Measurements from ENCODE around the gene FAXC.

FAXC gene

GRCh38 chr6:99318566-99318965 lies 30.9 kb downstream of the FAXC start:
- H3K36me3 Mint-ChIP-seq (ENCODE audit: low read depth) = no peaks in the 10 kb centered on the region
- H3K4me1 Mint-ChIP-seq (ENCODE audit: low read depth) = no peaks in the 10 kb centered on the region
- no peak overlapping the region for H3K4me3 Mint-ChIP-seq
- no peak overlapping the region for H3K27ac Mint-ChIP-seq
- no peaks in the 10 kb centered on the region for H3K9me3 Mint-ChIP-seq
- H3K27me3 Mint-ChIP-seq (ENCODE audit: low read depth) = peaks cover 3% of the 10 kb centered on the region

- Mint-ChIP-seq H3K9me3 (no peaks in the 10 kb centered on the region), H3K36me3 (ENCODE audit: low read depth) (no peaks in the 10 kb centered on the region), H3K27ac (no peak overlapping the region), H3K27me3 (ENCODE audit: low read depth) (peaks cover 6% of the 10 kb centered on the region), H3K4me1 (ENCODE audit: low read depth) (no peaks in the 10 kb centered on the region), H3K4me3 (no peak overlapping the region)
These were observed 37.1 kb downstream of the FAXC start for GRCh38 chr6:99312354-99312753.

DNA sequence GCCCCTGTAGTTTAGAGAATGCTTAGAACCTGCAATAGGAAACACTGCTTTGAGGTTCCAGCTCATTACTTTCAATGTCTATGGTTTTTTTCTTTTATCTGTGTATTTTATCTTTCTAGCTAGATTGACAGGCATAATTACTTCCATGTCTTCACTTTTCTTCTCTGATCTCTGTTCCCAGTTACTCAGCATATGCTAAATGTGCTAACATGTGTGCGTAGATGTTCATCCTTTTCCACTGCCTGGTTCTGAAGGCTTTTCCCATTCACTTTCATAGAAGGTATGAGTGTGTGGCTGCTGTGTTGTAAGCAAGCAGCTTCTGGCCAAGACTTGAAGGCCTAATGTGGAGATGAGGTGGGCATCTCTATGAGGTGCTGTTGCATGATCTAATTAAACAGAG lies 38.9 kb downstream of the FAXC start:
- Mint-ChIP-seq H3K4me1 (ENCODE audit: low read depth) (no peaks in the 10 kb centered on the region), H3K27ac (no peak overlapping the region), H3K27me3 (ENCODE audit: low read depth) (peaks cover 13% of the 10 kb centered on the region), H3K4me3 (no peak overlapping the region), H3K36me3 (ENCODE audit: low read depth) (no peaks in the 10 kb centered on the region), H3K9me3 (no peaks in the 10 kb centered on the region)

- no peaks in the 10 kb centered on the region for H3K36me3 Mint-ChIP-seq (ENCODE audit: low read depth)
- no peak overlapping the region for H3K27ac Mint-ChIP-seq
- no peaks in the 10 kb centered on the region for H3K9me3 Mint-ChIP-seq
- H3K27me3 Mint-ChIP-seq (ENCODE audit: low read depth) = peaks cover 13% of the 10 kb centered on the region
- no peaks in the 10 kb centered on the region for H3K4me1 Mint-ChIP-seq (ENCODE audit: low read depth)
- no peak overlapping the region for H3K4me3 Mint-ChIP-seq
These were observed 39.9 kb downstream of the FAXC start for GRCh38 chr6:99309557-99309956.

GRCh38 chr6:99308788-99309187 lies 40.7 kb downstream of the FAXC start:
- Mint-ChIP-seq H3K27ac (no peak overlapping the region), H3K9me3 (no peaks in the 10 kb centered on the region), H3K4me3 (no peak overlapping the region), H3K36me3 (ENCODE audit: low read depth) (no peaks in the 10 kb centered on the region), H3K4me1 (ENCODE audit: low read depth) (no peaks in the 10 kb centered on the region), H3K27me3 (ENCODE audit: low read depth) (peaks cover 13% of the 10 kb centered on the region)

GRCh38 chr6:99307295-99307907 lies 42.1 kb downstream of the FAXC start:
- H3K27ac Mint-ChIP-seq = no peak overlapping the region
- peaks cover 13% of the 10 kb centered on the region for H3K27me3 Mint-ChIP-seq (ENCODE audit: low read depth)
- H3K4me1 Mint-ChIP-seq (ENCODE audit: low read depth) = no peaks in the 10 kb centered on the region
- H3K36me3 Mint-ChIP-seq (ENCODE audit: low read depth) = no peaks in the 10 kb centered on the region
- H3K4me3 Mint-ChIP-seq = no peak overlapping the region
- no peaks in the 10 kb centered on the region for H3K9me3 Mint-ChIP-seq

GRCh38 chr6:99306341-99306740 lies 43.1 kb downstream of the FAXC start:
- no peaks in the 10 kb centered on the region for H3K36me3 Mint-ChIP-seq (ENCODE audit: low read depth)
- H3K27me3 Mint-ChIP-seq (ENCODE audit: low read depth) = peaks cover 7% of the 10 kb centered on the region
- no peaks in the 10 kb centered on the region for H3K4me1 Mint-ChIP-seq (ENCODE audit: low read depth)
- no peaks in the 10 kb centered on the region for H3K9me3 Mint-ChIP-seq
- H3K27ac Mint-ChIP-seq = no peak overlapping the region
- H3K4me3 Mint-ChIP-seq = no peak overlapping the region

- Mint-ChIP-seq H3K27ac (no peak overlapping the region), H3K4me3 (no peak overlapping the region), H3K36me3 (ENCODE audit: low read depth) (no peaks in the 10 kb centered on the region), H3K27me3 (ENCODE audit: low read depth) (peaks cover 16% of the 10 kb centered on the region), H3K9me3 (no peaks in the 10 kb centered on the region), H3K4me1 (ENCODE audit: low read depth) (no peaks in the 10 kb centered on the region)
These were observed 44.4 kb downstream of the FAXC start for GRCh38 chr6:99305021-99305554.

GRCh38 chr6:99297415-99297814 lies 52.1 kb downstream of the FAXC start:
- no peaks in the 10 kb centered on the region for H3K4me1 Mint-ChIP-seq (ENCODE audit: low read depth)
- H3K27me3 Mint-ChIP-seq (ENCODE audit: low read depth) = peaks cover 27% of the 10 kb centered on the region
- no peaks in the 10 kb centered on the region for H3K36me3 Mint-ChIP-seq (ENCODE audit: low read depth)
- H3K4me3 Mint-ChIP-seq = no peak overlapping the region
- no peaks in the 10 kb centered on the region for H3K9me3 Mint-ChIP-seq
- H3K27ac Mint-ChIP-seq = no peak overlapping the region

GRCh38 chr6:99297006-99297405 lies 52.5 kb downstream of the FAXC start:
- H3K27ac Mint-ChIP-seq = no peak overlapping the region

GRCh38 chr6:99296261-99296660 lies 53.2 kb downstream of the FAXC start:
- H3K27ac Mint-ChIP-seq = no peak overlapping the region
- no peaks in the 10 kb centered on the region for H3K4me1 Mint-ChIP-seq (ENCODE audit: low read depth)
- H3K36me3 Mint-ChIP-seq (ENCODE audit: low read depth) = no peaks in the 10 kb centered on the region
- H3K27me3 Mint-ChIP-seq (ENCODE audit: low read depth) = peaks cover 27% of the 10 kb centered on the region
- H3K4me3 Mint-ChIP-seq = no peak overlapping the region
- H3K9me3 Mint-ChIP-seq = no peaks in the 10 kb centered on the region

More at GRCh38 chr6:99297006-99297405, 52.5 kb downstream of the FAXC start:
- Mint-ChIP-seq H3K4me3 (no peak overlapping the region), H3K9me3 (no peaks in the 10 kb centered on the region), H3K36me3 (ENCODE audit: low read depth) (no peaks in the 10 kb centered on the region), H3K27me3 (ENCODE audit: low read depth) (peaks cover 27% of the 10 kb centered on the region), H3K4me1 (ENCODE audit: low read depth) (no peaks in the 10 kb centered on the region)

DNA sequence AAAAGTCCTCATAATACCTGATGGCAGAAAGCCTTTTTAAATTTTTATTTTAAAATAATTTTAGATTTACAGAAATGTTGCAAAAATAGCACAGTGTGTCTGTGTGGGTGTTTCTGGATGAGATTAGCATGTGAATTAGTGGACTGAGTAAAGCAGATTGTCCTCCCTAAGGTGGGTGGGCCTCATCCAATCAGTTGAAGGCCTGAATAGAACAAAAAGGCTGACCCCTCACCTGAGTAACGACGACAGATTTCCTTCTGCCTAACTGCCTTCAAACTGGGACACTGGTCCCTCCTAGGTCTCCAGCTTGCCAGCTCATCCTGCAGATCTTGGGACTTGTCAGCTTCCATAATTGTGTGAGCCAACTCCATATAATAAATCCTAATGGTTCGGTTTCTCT lies 54.2 kb downstream of the FAXC start:
- H3K4me1 Mint-ChIP-seq (ENCODE audit: low read depth) = no peaks in the 10 kb centered on the region
- H3K4me3 Mint-ChIP-seq = no peak overlapping the region
- H3K27me3 Mint-ChIP-seq (ENCODE audit: low read depth) = peaks cover 20% of the 10 kb centered on the region
- H3K36me3 Mint-ChIP-seq (ENCODE audit: low read depth) = no peaks in the 10 kb centered on the region
- no peak overlapping the region for H3K27ac Mint-ChIP-seq
- H3K9me3 Mint-ChIP-seq = no peaks in the 10 kb centered on the region

GRCh38 chr6:99294786-99295185 lies 54.7 kb downstream of the FAXC start:
- Mint-ChIP-seq H3K4me3 (no peak overlapping the region), H3K9me3 (no peaks in the 10 kb centered on the region), H3K27me3 (ENCODE audit: low read depth) (peaks cover 15% of the 10 kb centered on the region), H3K27ac (no peak overlapping the region), H3K4me1 (ENCODE audit: low read depth) (no peaks in the 10 kb centered on the region), H3K36me3 (ENCODE audit: low read depth) (no peaks in the 10 kb centered on the region)

DNA sequence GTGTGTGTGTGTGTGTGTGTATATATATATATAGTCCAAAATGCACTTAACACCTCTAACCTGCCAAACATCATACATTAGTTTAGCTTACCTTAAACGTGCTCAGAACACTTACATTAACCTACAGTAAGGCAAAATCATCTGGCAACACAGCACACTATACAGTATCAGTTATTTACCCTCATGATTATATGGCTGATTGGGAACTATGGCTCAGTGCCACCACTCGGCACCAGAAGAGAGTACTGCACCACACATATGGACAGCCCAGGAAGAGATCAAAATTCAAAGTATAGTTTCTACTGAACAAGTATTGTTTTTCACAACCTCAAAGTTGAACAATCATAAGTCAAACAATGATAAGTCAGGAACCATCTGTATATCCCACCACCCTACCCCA lies 59.8 kb downstream of the FAXC start:
- H3K36me3 Mint-ChIP-seq (ENCODE audit: low read depth) = no peaks in the 10 kb centered on the region
- no peak overlapping the region for H3K4me3 Mint-ChIP-seq
- no peak overlapping the region for H3K27ac Mint-ChIP-seq
- no peaks in the 10 kb centered on the region for H3K4me1 Mint-ChIP-seq (ENCODE audit: low read depth)
- peaks cover 8% of the 10 kb centered on the region for H3K27me3 Mint-ChIP-seq (ENCODE audit: low read depth)
- H3K9me3 Mint-ChIP-seq = no peaks in the 10 kb centered on the region

GRCh38 chr6:99288668-99289067 lies 60.8 kb downstream of the FAXC start:
- Mint-ChIP-seq H3K4me3 (no peak overlapping the region), H3K27ac (no peak overlapping the region), H3K27me3 (ENCODE audit: low read depth) (peaks cover 11% of the 10 kb centered on the region), H3K36me3 (ENCODE audit: low read depth) (no peaks in the 10 kb centered on the region), H3K9me3 (no peaks in the 10 kb centered on the region), H3K4me1 (ENCODE audit: low read depth) (no peaks in the 10 kb centered on the region)

GRCh38 chr6:99287523-99287922 lies 62.0 kb downstream of the FAXC start:
- no peak overlapping the region for H3K27ac Mint-ChIP-seq
- H3K36me3 Mint-ChIP-seq (ENCODE audit: low read depth) = no peaks in the 10 kb centered on the region
- H3K27me3 Mint-ChIP-seq (ENCODE audit: low read depth) = peaks cover 11% of the 10 kb centered on the region
- H3K9me3 Mint-ChIP-seq = no peaks in the 10 kb centered on the region
- no peak overlapping the region for H3K4me3 Mint-ChIP-seq
- H3K4me1 Mint-ChIP-seq (ENCODE audit: low read depth) = no peaks in the 10 kb centered on the region
